ENCODE results near the gene RABGEF1.
"Not testable (repeated sequence)": the region's sequence is repeated elsewhere in the genome, so short reads cannot be mapped to it uniquely, and the experiment has no call there.

RABGEF1 gene

GRCh38 chr7:66743920-66744319 lies 3.4 kb downstream of the RABGEF1 start:
- ATAC-seq (no peak), DNase-seq (ENCODE audit: low spot score in 2 of 2) (no peak)
- H3K4me1 Mint-ChIP-seq: peaks cover 20% of the 10 kb centered on the region
- peaks cover 60% of the 10 kb centered on the region for H3K36me3 Mint-ChIP-seq
- H3K4me3 Mint-ChIP-seq: no peak overlapping the region
- no peak overlapping the region for H3K27ac Mint-ChIP-seq
- no peaks in the 10 kb centered on the region for H3K9me3 Mint-ChIP-seq

- ATAC-seq (no peak), DNase-seq (ENCODE audit: low spot score in 2 of 2) (no peak)
- Mint-ChIP-seq H3K4me1 (peaks cover 36% of the 10 kb centered on the region), H3K9me3 (no peaks in the 10 kb centered on the region), H3K4me3 (no peak overlapping the region), H3K36me3 (peaks cover 42% of the 10 kb centered on the region), H3K27ac (no peak overlapping the region)
These were observed 6.9 kb downstream of the RABGEF1 start for GRCh38 chr7:66747385-66747784.

- H3K27ac Mint-ChIP-seq: no peak overlapping the region
- H3K4me3 Mint-ChIP-seq: no peak overlapping the region
- ATAC-seq: no peak
- peaks cover 37% of the 10 kb centered on the region for H3K36me3 Mint-ChIP-seq
- DNase-seq (ENCODE audit: low spot score in 2 of 2): no peak
- no peaks in the 10 kb centered on the region for H3K9me3 Mint-ChIP-seq
- H3K4me1 Mint-ChIP-seq: peaks cover 37% of the 10 kb centered on the region
These were observed 7.5 kb downstream of the RABGEF1 start for GRCh38 chr7:66747881-66748511.

GRCh38 chr7:66748791-66749190 lies 8.3 kb downstream of the RABGEF1 start:
- Mint-ChIP-seq H3K4me3 (no peak overlapping the region), H3K9me3 (no peaks in the 10 kb centered on the region), H3K4me1 (peaks cover 38% of the 10 kb centered on the region), H3K27ac (no peak overlapping the region), H3K36me3 (peaks cover 30% of the 10 kb centered on the region)
- DNase-seq (ENCODE audit: low spot score in 2 of 2): no peak
- no peak for ATAC-seq

- peaks cover 48% of the 10 kb centered on the region for H3K4me1 Mint-ChIP-seq
- no peak for DNase-seq (ENCODE audit: low spot score in 2 of 2)
- peak overlapping the region; percentile 43 for H3K27ac Mint-ChIP-seq
- peaks cover 8% of the 10 kb centered on the region for H3K36me3 Mint-ChIP-seq
- no peaks in the 10 kb centered on the region for H3K9me3 Mint-ChIP-seq
- no peak for ATAC-seq
- H3K4me3 Mint-ChIP-seq: no peak overlapping the region
These were observed 11.4 kb downstream of the RABGEF1 start for GRCh38 chr7:66751945-66752344.

- Mint-ChIP-seq H3K4me1 (peaks cover 49% of the 10 kb centered on the region), H3K4me3 (no peak overlapping the region), H3K9me3 (no peaks in the 10 kb centered on the region), H3K36me3 (peaks cover 9% of the 10 kb centered on the region), H3K27ac (peak overlapping the region; percentile 55)
- DNase-seq (ENCODE audit: low spot score in 2 of 2) (no peak), ATAC-seq (no peak)
These were observed 14.0 kb downstream of the RABGEF1 start for GRCh38 chr7:66754541-66754940.

GRCh38 chr7:66755059-66755458 lies 14.5 kb downstream of the RABGEF1 start:
- Mint-ChIP-seq H3K27ac (peak overlapping the region; percentile 55), H3K4me1 (peaks cover 49% of the 10 kb centered on the region)
- not testable (repeated sequence) for ATAC-seq; H3K4me3 Mint-ChIP-seq; DNase-seq (ENCODE audit: low spot score in 2 of 2); H3K36me3 Mint-ChIP-seq; H3K9me3 Mint-ChIP-seq

- not testable (repeated sequence) for H3K4me3 Mint-ChIP-seq; ATAC-seq; H3K9me3 Mint-ChIP-seq; DNase-seq (ENCODE audit: low spot score in 2 of 2); H3K36me3 Mint-ChIP-seq; H3K27ac Mint-ChIP-seq
- peaks cover 50% of the 10 kb centered on the region for H3K4me1 Mint-ChIP-seq
These were observed 15.7 kb downstream of the RABGEF1 start for GRCh38 chr7:66756227-66756626.

- DNase-seq (ENCODE audit: low spot score in 2 of 2) (no peak), ATAC-seq (no peak)
- no peaks in the 10 kb centered on the region for H3K9me3 Mint-ChIP-seq
- H3K4me3 Mint-ChIP-seq: no peak overlapping the region
- H3K27ac Mint-ChIP-seq: no peak overlapping the region
- peaks cover 9% of the 10 kb centered on the region for H3K36me3 Mint-ChIP-seq
- peaks cover 44% of the 10 kb centered on the region for H3K4me1 Mint-ChIP-seq
These were observed 16.4 kb downstream of the RABGEF1 start for GRCh38 chr7:66756889-66757288.

- Mint-ChIP-seq H3K27ac (peak overlapping the region; percentile 90), H3K9me3 (no peaks in the 10 kb centered on the region), H3K36me3 (peaks cover 9% of the 10 kb centered on the region), H3K4me1 (peaks cover 38% of the 10 kb centered on the region), H3K4me3 (peak overlapping the region; percentile 39)
- DNase-seq (ENCODE audit: low spot score in 2 of 2): no peak
- ATAC-seq: no peak
These were observed 17.4 kb downstream of the RABGEF1 start for GRCh38 chr7:66757939-66758338.

- Mint-ChIP-seq H3K4me3 (peak overlapping the region; percentile 39), H3K36me3 (peaks cover 9% of the 10 kb centered on the region), H3K4me1 (peaks cover 45% of the 10 kb centered on the region), H3K9me3 (peaks cover 3% of the 10 kb centered on the region), H3K27ac (peak overlapping the region; percentile 90)
- peak in 1 of 2 donors; percentile 66 for DNase-seq (ENCODE audit: low spot score in 2 of 2)
- ATAC-seq: peak; percentile 100
These were observed 18.6 kb downstream of the RABGEF1 start for GRCh38 chr7:66758950-66759628.

- H3K9me3 Mint-ChIP-seq; DNase-seq (ENCODE audit: low spot score in 2 of 2): not testable (repeated sequence)
These were observed 22.6 kb downstream of the RABGEF1 start for GRCh38 chr7:66763183-66763582.

GRCh38 chr7:66763633-66764355 lies 23.3 kb downstream of the RABGEF1 start:
- peaks cover 44% of the 10 kb centered on the region for H3K4me1 Mint-ChIP-seq
- H3K4me3 Mint-ChIP-seq; H3K9me3 Mint-ChIP-seq; H3K27ac Mint-ChIP-seq; DNase-seq (ENCODE audit: low spot score in 2 of 2); H3K36me3 Mint-ChIP-seq: not testable (repeated sequence)
- ATAC-seq: peak; percentile 55

More at GRCh38 chr7:66763183-66763582, 22.6 kb downstream of the RABGEF1 start:
- H3K4me1 Mint-ChIP-seq: peaks cover 47% of the 10 kb centered on the region
- not testable (repeated sequence) for H3K4me3 Mint-ChIP-seq, H3K36me3 Mint-ChIP-seq, ATAC-seq, H3K27ac Mint-ChIP-seq

- not testable (repeated sequence) for H3K9me3 Mint-ChIP-seq; H3K4me3 Mint-ChIP-seq; DNase-seq (ENCODE audit: low spot score in 2 of 2); H3K36me3 Mint-ChIP-seq; H3K27ac Mint-ChIP-seq; ATAC-seq
- peaks cover 44% of the 10 kb centered on the region for H3K4me1 Mint-ChIP-seq
These were observed 24.4 kb downstream of the RABGEF1 start for GRCh38 chr7:66764905-66765304.

- not testable (repeated sequence) for DNase-seq (ENCODE audit: low spot score in 2 of 2); ATAC-seq; H3K4me3 Mint-ChIP-seq; H3K9me3 Mint-ChIP-seq; H3K27ac Mint-ChIP-seq; H3K36me3 Mint-ChIP-seq
- H3K4me1 Mint-ChIP-seq: peaks cover 44% of the 10 kb centered on the region
These were observed 24.9 kb downstream of the RABGEF1 start for GRCh38 chr7:66765322-66766025.

All from stimulated activated effector memory CD8-positive, alpha-beta T cell treated with anti-CD3 and anti-CD28 coated beads, Interleukin-12 subunit alpha, Interleukin-12 subunit beta, amount 100 ng/mL, for 72 hours (primary cell).